Ovary (tissue), 3 donors: ENCODE data around the gene ARNT2.

Experiments
- EP300 ChIP-seq: sonication (generic); formaldehyde crosslinking; IDR thresholded peaks from one replicate; pipeline ENCODE4 v1.6.1; 2017; ENCODE audit warnings: antibody characterized with exemption
- TF ChIP-seq, protein P1 (sequence below), 3 donors: fragments of 450-650 bp in 2 of 3; fragments of 200-600 bp in 1 of 3; IDR thresholded peaks; one replicate each; pipeline versions ENCODE4 v1.5.1 to v1.8.0; 2016 to 2022; ENCODE audit warnings: antibody characterized with exemption in 3 of 3, mild to moderate bottlenecking in 1 of 3
- donor health status: DM: no; HTN: no; CAD: no.

DNA sequence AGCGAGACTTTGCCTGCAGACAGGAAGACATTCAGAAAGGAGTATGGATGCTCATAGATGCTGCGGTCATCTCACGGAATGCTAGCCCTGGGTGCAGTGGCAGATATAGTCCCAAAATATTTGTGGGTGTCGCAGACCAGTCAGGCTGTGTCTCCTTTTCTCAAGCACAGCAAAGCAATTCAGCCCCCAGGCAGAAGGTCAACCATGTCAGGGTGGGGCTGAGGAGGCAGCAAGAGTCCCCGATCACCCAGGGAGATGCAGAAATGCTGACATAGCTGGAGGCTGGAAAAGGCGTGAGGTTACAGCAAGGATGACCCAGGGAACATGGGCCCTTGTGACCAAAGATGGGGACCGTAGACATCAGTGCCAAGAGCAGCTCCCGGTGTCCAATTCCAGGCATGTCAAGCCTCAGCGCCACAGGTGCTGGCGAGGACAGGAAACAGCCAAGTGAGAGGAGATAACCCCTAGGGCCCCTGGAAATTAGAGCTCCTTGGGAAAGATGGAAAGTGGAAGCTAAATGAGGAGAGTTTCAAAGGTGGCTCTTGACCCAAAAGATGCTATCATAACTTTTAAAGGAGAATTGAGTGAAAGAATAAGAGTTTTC lies 209.7 kb downstream of the ARNT2 start:
- TF ChIP-seq, protein P1, sequence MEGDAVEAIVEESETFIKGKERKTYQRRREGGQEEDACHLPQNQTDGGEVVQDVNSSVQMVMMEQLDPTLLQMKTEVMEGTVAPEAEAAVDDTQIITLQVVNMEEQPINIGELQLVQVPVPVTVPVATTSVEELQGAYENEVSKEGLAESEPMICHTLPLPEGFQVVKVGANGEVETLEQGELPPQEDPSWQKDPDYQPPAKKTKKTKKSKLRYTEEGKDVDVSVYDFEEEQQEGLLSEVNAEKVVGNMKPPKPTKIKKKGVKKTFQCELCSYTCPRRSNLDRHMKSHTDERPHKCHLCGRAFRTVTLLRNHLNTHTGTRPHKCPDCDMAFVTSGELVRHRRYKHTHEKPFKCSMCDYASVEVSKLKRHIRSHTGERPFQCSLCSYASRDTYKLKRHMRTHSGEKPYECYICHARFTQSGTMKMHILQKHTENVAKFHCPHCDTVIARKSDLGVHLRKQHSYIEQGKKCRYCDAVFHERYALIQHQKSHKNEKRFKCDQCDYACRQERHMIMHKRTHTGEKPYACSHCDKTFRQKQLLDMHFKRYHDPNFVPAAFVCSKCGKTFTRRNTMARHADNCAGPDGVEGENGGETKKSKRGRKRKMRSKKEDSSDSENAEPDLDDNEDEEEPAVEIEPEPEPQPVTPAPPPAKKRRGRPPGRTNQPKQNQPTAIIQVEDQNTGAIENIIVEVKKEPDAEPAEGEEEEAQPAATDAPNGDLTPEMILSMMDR (IDR thresholded peaks at IDR 0.05), result no peak
- no peak for TF ChIP-seq EP300
